Neural cell (in vitro differentiated cells): ENCODE measurements around the gene NINL. TPM values are rescaled to one million over a fixed set of nuclear protein-coding genes. Genes with fewer than 3 reads are reported as not detected.

Source experiments
- H2AFZ ChIP-seq: fragments of 200-600, 300-800 bp; sonication (generic), shearing (Covaris generic); 2 replicates; pipeline ENCODE4 v1.6.0; 2014; ENCODE audit warnings: low read depth, mild to moderate bottlenecking, antibody characterized with exemption, low read length, moderate library complexity
- H3F3A ChIP-seq: fragments of 200-600 bp; shearing (Covaris generic); 2 replicates; pipeline ENCODE4 v1.6.1; 2016; ENCODE audit warnings: mild to moderate bottlenecking, moderate library complexity, mixed read lengths, antibody characterized with exemption, low read length; ENCODE audit not compliant: insufficient read depth, poor library complexity, severe bottlenecking
- H3K27ac ChIP-seq: fragments of 200-600, 300-800 bp; sonication (generic), shearing (Covaris generic); 2 replicates; pipeline ENCODE4 v1.5.1; 2014; ENCODE audit warnings: mild to moderate bottlenecking, low read length, moderate library complexity
- H3K27me3 ChIP-seq: fragments of 300-800, 200-600 bp; sonication (generic), shearing (Covaris generic); 2 replicates; pipeline ENCODE4 v1.6.0; 2014; ENCODE audit warnings: mild to moderate bottlenecking, low read depth, low read length, moderate library complexity; ENCODE audit not compliant: insufficient read depth
- H3K36me3 ChIP-seq: fragments of 300-800, 200-600 bp; sonication (generic), shearing (Covaris generic); 2 replicates; pipeline ENCODE4 v1.5.1; 2014; ENCODE audit warnings: mild to moderate bottlenecking, antibody characterized with exemption, low read length, moderate library complexity; ENCODE audit not compliant: insufficient read depth
- H3K4me2 ChIP-seq: fragments of 300-800, 200-600 bp; sonication (generic), shearing (Covaris generic); 2 replicates; pipeline ENCODE4 v1.6.0; 2014; ENCODE audit warnings: mild to moderate bottlenecking, low read length
- H3K4me3 ChIP-seq: fragments of 300-800, 200-600 bp; sonication (generic), shearing (Covaris generic); 2 replicates; pipeline ENCODE4 v1.5.1; 2014; ENCODE audit warnings: mild to moderate bottlenecking, low read length, moderate library complexity
- H3K79me2 ChIP-seq: fragments of 200-600 bp; shearing (Covaris generic); replicated peaks from 2 replicates; pipeline ENCODE4 v1.6.0; 2014; ENCODE audit warnings: mild to moderate bottlenecking, low read length, moderate library complexity; ENCODE audit not compliant: insufficient read depth
- H3K9ac ChIP-seq: fragments of 300-800, 200-600 bp; sonication (generic), shearing (Covaris generic); 2 replicates; pipeline ENCODE4 v1.6.1; 2016; ENCODE audit warnings: mild to moderate bottlenecking, low read length, mixed read lengths
- H3K9me2 ChIP-seq: fragments of 200-600 bp; shearing (Covaris generic); 2 replicates; pipeline ENCODE4 v1.6.1; 2016; ENCODE audit warnings: mild to moderate bottlenecking, low read length, mixed read lengths; ENCODE audit not compliant: insufficient read depth
- H3K9me3 ChIP-seq: fragments of 200-600, 300-800 bp; sonication (generic), shearing (Covaris generic); 2 replicates; pipeline ENCODE4 v1.6.1; 2016; ENCODE audit warnings: mild to moderate bottlenecking, mixed run types, low read length, moderate library complexity, mixed read lengths
- H4K20me1 ChIP-seq: fragments of 200-600 bp; shearing (Covaris generic); 2 replicates; pipeline ENCODE4 v1.6.1; 2016; ENCODE audit warnings: mild to moderate bottlenecking, mixed run types; ENCODE audit not compliant: insufficient read depth
- CTCF ChIP-seq: fragments of 450-650 bp; IDR thresholded peaks from 2 replicates; pipeline ENCODE4 v1.5.1; 2014; ENCODE audit warnings: antibody characterized with exemption, mild to moderate bottlenecking, moderate library complexity; ENCODE audit not compliant: poor library complexity, severe bottlenecking
- EP300 ChIP-seq: fragments of 450-650 bp; conservative IDR thresholded peaks from 2 replicates; pipeline ENCODE4 v1.6.1; 2014; ENCODE audit warnings: antibody characterized with exemption, mild to moderate bottlenecking, moderate library complexity; ENCODE audit not compliant: poor library complexity, severe bottlenecking
- EZH2 ChIP-seq: fragments of 200-600, 300-800 bp; shearing (Covaris generic), sonication (generic); IDR thresholded peaks from 2 replicates; pipeline ENCODE4 v1.6.1; 2014; ENCODE audit warnings: antibody characterized with exemption, low read length, borderline replicate concordance, mild to moderate bottlenecking; ENCODE audit not compliant: insufficient read depth, poor library complexity, severe bottlenecking
- MXI1 ChIP-seq: fragments of 450-650 bp; conservative IDR thresholded peaks from 2 replicates; pipeline ENCODE4 v1.6.1; 2014; ENCODE audit warnings: antibody characterized with exemption, mild to moderate bottlenecking; ENCODE audit not compliant: poor library complexity, severe bottlenecking
- POLR2AphosphoS5 ChIP-seq: IDR thresholded peaks from 2 replicates; pipeline ENCODE4 v1.6.1; 2012
- RAD21 ChIP-seq: fragments of 450-650 bp; conservative IDR thresholded peaks from 2 replicates; pipeline ENCODE4 v1.6.1; 2014; ENCODE audit warnings: antibody characterized with exemption, mild to moderate bottlenecking, moderate library complexity
- REST ChIP-seq: IDR thresholded peaks from 2 replicates; pipeline ENCODE4 v1.6.1; 2012; ENCODE audit warnings: borderline replicate concordance
- SMC3 ChIP-seq: fragments of 450-650 bp; conservative IDR thresholded peaks from 2 replicates; pipeline ENCODE4 v1.6.1; 2014; ENCODE audit warnings: antibody characterized with exemption, mild to moderate bottlenecking, moderate library complexity; ENCODE audit not compliant: poor library complexity
- TAF1 ChIP-seq: IDR thresholded peaks from 2 replicates; pipeline ENCODE4 v1.6.1; 2012; ENCODE audit warnings: low read depth
- polyA plus RNA-seq: library from polyadenylated mRNA; depleted of rRNA; stranded (reverse); fragments of >200 nt; gene quantifications from 2 replicates; pipeline ENCODE4 v1.2.3, GENCODE V29; 2014

NINL gene
- polyA plus RNA-seq, 1 donor from 2014 or later = 49.6 TPM

GRCh38 chr20:25422032-25422431 is 163.3 kb downstream of the NINL start:
- TF ChIP-seq MXI1 (no peak), POLR2AphosphoS5 (no peak), RAD21 (no peak), TAF1 (no peak), CTCF (no peak), REST (no peak), EP300 (no peak), EZH2 (no peak), SMC3 (no peak)
- Histone ChIP-seq H3K4me3 (no peak overlapping the region), H3K36me3 (no peaks in the 10 kb centered on the region), H3K27ac (no peak overlapping the region), H3K9ac (no peak overlapping the region), H3K4me2 (no peak overlapping the region), H3K27me3 (no peaks in the 10 kb centered on the region), H3F3A (no peaks in the 10 kb centered on the region), H2AFZ (no peak overlapping the region), H4K20me1 (no peaks in the 10 kb centered on the region), H3K9me2 (no peaks in the 10 kb centered on the region), H3K79me2 (no peaks in the 10 kb centered on the region), H3K9me3 (no peaks in the 10 kb centered on the region)

- no peak overlapping the region for H2AFZ ChIP-seq
- H3K79me2 ChIP-seq = no peaks in the 10 kb centered on the region
- no peak overlapping the region for H3K27ac ChIP-seq
- no peaks in the 10 kb centered on the region for H3K27me3 ChIP-seq
- no peak overlapping the region for H3K4me2 ChIP-seq
- H4K20me1 ChIP-seq = no peaks in the 10 kb centered on the region
- no peak overlapping the region for H3K9ac ChIP-seq
- H3F3A ChIP-seq = no peaks in the 10 kb centered on the region
- H3K36me3 ChIP-seq = no peaks in the 10 kb centered on the region
- no peaks in the 10 kb centered on the region for H3K9me3 ChIP-seq
- no peak overlapping the region for H3K4me3 ChIP-seq
- TF ChIP-seq MXI1 = no peak
- no peak for TF ChIP-seq SMC3
- TF ChIP-seq TAF1 = no peak
- no peak for TF ChIP-seq CTCF
- no peak for TF ChIP-seq REST
- TF ChIP-seq EP300 = no peak
- TF ChIP-seq EZH2 = no peak
- TF ChIP-seq RAD21 = no peak
- TF ChIP-seq POLR2AphosphoS5 = no peak
- no peaks in the 10 kb centered on the region for H3K9me2 ChIP-seq
Measured at GRCh38 chr20:25421102-25421501, 164.2 kb downstream of the NINL start.
